GM12878 (cell line): ENCODE results near the gene PREX1. TPM values are rescaled to one million over a fixed set of nuclear protein-coding genes. Genes with fewer than 3 reads are reported as not detected.

Source experiments
- ATAC-seq: fragments of 200-7000 bp; cut with Tn5 transposase; 3 replicates; pipeline ENCODE4 v1.9.1; 2020; ENCODE audit warnings: mild to moderate bottlenecking, moderate library complexity
- BruUV-seq: library from RNA; stranded (reverse); fragments of 400-500 nt; replicated peaks from 2 replicates; lab custom pipeline; 2021; lab: Mats Ljungman, UMichigan
- CTCF ChIA-PET: fragments of 300-600 bp; sonication (Branson Sonifier 250); formaldehyde crosslinking; extraction: SDS; loops from one replicate; lab custom pipeline; 2021; ENCODE audit warnings: inconsistent platforms; lab: Yijun Ruan, JAX
- POLR2A ChIA-PET: fragments of 350-600 bp; formaldehyde crosslinking; extraction: SDS; loops from one replicate; lab custom pipeline; 2021; ENCODE audit warnings: inconsistent platforms; lab: Charles Lee
- RAD21 ChIA-PET: fragments of 300-600 bp; sonication (Branson Sonifier 250); formaldehyde crosslinking; loops from one replicate; lab custom pipeline; 2023; ENCODE audit warnings: antibody characterized with exemption; ENCODE audit not compliant: unreplicated experiment; lab: Charles Lee
- SMC1A ChIA-PET: fragments of 300-600 bp; sonication (Branson Sonifier 250); formaldehyde crosslinking; loops from one replicate; lab custom pipeline; 2023; ENCODE audit not compliant: unreplicated experiment, uncharacterized antibody; lab: Charles Lee
- DNase-seq: peaks from one replicate; pipeline ENCODE4 v3.0.0-alpha.2; 2011; ENCODE audit warnings: low read depth, low spot score
- FAIRE-seq: peaks from 3 replicates; lab custom pipeline; 2011; peaks lifted over from hg19 to GRCh38; lab: Jason Lieb, UNC
- H2AFZ ChIP-seq: 2 replicates; pipeline ENCODE4 v1.6.0; 2011; ENCODE audit warnings: low read depth, low read length, control low read depth; ENCODE audit not compliant: control insufficient read depth
- H3K27ac ChIP-seq: 2 replicates; pipeline ENCODE4 v1.5.1; 2011; ENCODE audit warnings: control low read depth; ENCODE audit not compliant: control insufficient read depth, insufficient read depth
- H3K27me3 ChIP-seq, 2 experiments: replicated peaks in 1 of 2; 2 replicates each; pipeline versions ENCODE4 v1.6.0 to v1.6.1; 2011; ENCODE audit warnings: low read length in 1 of 2; ENCODE audit not compliant: control insufficient read depth in 2 of 2, insufficient read depth in 2 of 2
- H3K36me3 ChIP-seq, 2 experiments: 2 replicates each; pipeline ENCODE4 v1.5.1; 2011; ENCODE audit warnings: low read length in 1 of 2; ENCODE audit not compliant: control insufficient read depth in 2 of 2, insufficient read depth in 2 of 2
- H3K4me1 ChIP-seq: 2 replicates; pipeline ENCODE4 v1.6.1; 2011; ENCODE audit warnings: mild to moderate bottlenecking, low read length, moderate library complexity, mixed read lengths; ENCODE audit not compliant: control insufficient read depth, insufficient read depth
- H3K4me2 ChIP-seq: 2 replicates; pipeline ENCODE4 v1.6.0; 2011; ENCODE audit warnings: control low read depth; ENCODE audit not compliant: control insufficient read depth, insufficient read depth
- H3K4me3 ChIP-seq: fragments of 200-600 bp; sonication (generic); 2 replicates; pipeline ENCODE4 v1.5.1; 2016
- H3K79me2 ChIP-seq: 2 replicates; pipeline ENCODE4 v1.6.0; 2011; ENCODE audit warnings: low read length; ENCODE audit not compliant: control insufficient read depth, insufficient read depth
- H3K9ac ChIP-seq: 2 replicates; pipeline ENCODE4 v1.8.0; 2011; ENCODE audit warnings: low read length, control low read depth, mixed read lengths; ENCODE audit not compliant: control insufficient read depth, insufficient read depth
- H3K9me3 ChIP-seq: replicated peaks from 3 replicates; pipeline ENCODE4 v1.5.1; 2011; ENCODE audit warnings: mild to moderate bottlenecking, low read length; ENCODE audit not compliant: control insufficient read depth, insufficient read depth
- H4K20me1 ChIP-seq: 2 replicates; pipeline ENCODE4 v1.6.0; 2011; ENCODE audit not compliant: control insufficient read depth, insufficient read depth
- CHD1 ChIP-seq: IDR thresholded peaks from 2 replicates; pipeline ENCODE4 v1.6.1; 2012; ENCODE audit warnings: low read depth, low read length, improper control_type of control experiment
- DPF2 ChIP-seq: fragments of 450-650 bp; IDR thresholded peaks from 2 replicates; pipeline ENCODE4 v1.6.1; 2017; ENCODE audit warnings: mild to moderate bottlenecking
- EED ChIP-seq: sonication (generic); IDR thresholded peaks from 2 replicates; pipeline ENCODE4 v1.6.1; 2016; ENCODE audit warnings: antibody characterized with exemption, low read depth
- ETV6 ChIP-seq, 2 experiments: fragments of 450-650 bp in 1 of 2; IDR thresholded peaks in 1 of 2; conservative IDR thresholded peaks in 1 of 2; 2 replicates each; pipeline ENCODE4 v1.6.1; 2014; ENCODE audit warnings: antibody characterized with exemption in 1 of 2, borderline replicate concordance in 1 of 2, low read depth in 1 of 2, mild to moderate bottlenecking in 1 of 2, moderate library complexity in 1 of 2
- HCFC1 ChIP-seq: fragments of 150-350 bp; IDR thresholded peaks from 2 replicates; pipeline ENCODE4 v1.6.1; 2014; ENCODE audit warnings: low read length
- IKZF2 ChIP-seq, 2 experiments: fragments of 450-650 bp; IDR thresholded peaks; 2 replicates each; pipeline ENCODE4 v1.6.1; 2017; ENCODE audit warnings: mild to moderate bottlenecking in 2 of 2, moderate library complexity in 2 of 2
- IRF4 ChIP-seq: IDR thresholded peaks from 2 replicates; pipeline ENCODE4 v1.6.1; 2011; ENCODE audit warnings: low read depth, low read length
- NFXL1 ChIP-seq: fragments of 450-650 bp; IDR thresholded peaks from 2 replicates; pipeline ENCODE4 v1.6.1; 2017; ENCODE audit warnings: antibody characterized with exemption, mild to moderate bottlenecking, borderline replicate concordance
- NR2C1 ChIP-seq: fragments of 450-650 bp; IDR thresholded peaks from 2 replicates; pipeline ENCODE4 v1.6.1; 2017; ENCODE audit warnings: antibody characterized with exemption, mild to moderate bottlenecking, moderate library complexity
- NR2F1 ChIP-seq: fragments of 450-650 bp; conservative IDR thresholded peaks from 2 replicates; pipeline ENCODE4 v1.6.1; 2017; ENCODE audit warnings: mild to moderate bottlenecking
- RELA ChIP-seq: fragments of 450-650 bp; IDR thresholded peaks from 2 replicates; pipeline ENCODE4 v1.8.0; 2014; ENCODE audit warnings: borderline replicate concordance; ENCODE audit not compliant: partially characterized antibody
- SIX5 ChIP-seq: IDR thresholded peaks from 2 replicates; pipeline ENCODE4 v1.6.1; 2011; ENCODE audit warnings: mild to moderate bottlenecking, low read depth, low read length, moderate library complexity; ENCODE audit not compliant: severe bottlenecking
- SPI1 ChIP-seq: IDR thresholded peaks from 2 replicates; pipeline ENCODE4 v1.6.1; 2011; ENCODE audit warnings: low read depth, mild to moderate bottlenecking, low read length, moderate library complexity, borderline replicate concordance; ENCODE audit not compliant: insufficient read depth
- TAF1 ChIP-seq: IDR thresholded peaks from 2 replicates; pipeline ENCODE4 v1.6.1; 2011; ENCODE audit warnings: mild to moderate bottlenecking, low read depth, low read length, borderline replicate concordance
- TBL1XR1 ChIP-seq: IDR thresholded peaks from 2 replicates; pipeline ENCODE4 v1.6.1; 2012; ENCODE audit warnings: low read depth, low read length, improper control_type of control experiment
- ZNF622 ChIP-seq: fragments of 450-650 bp; IDR thresholded peaks from 2 replicates; pipeline ENCODE4 v1.6.1; 2017; ENCODE audit warnings: mild to moderate bottlenecking, inconsistent platforms
- WGBS: methylation state at CpG from one replicate; pipeline ENCODE4 v1.1.6; 2016; ENCODE audit warnings: low lambda C conversion rate; ENCODE audit not compliant: insufficient replicate concordance, insufficient coverage; ENCODE audit errors: missing lambda C conversion rate; 5-methylcytosine and 5-hydroxymethylcytosine counted together
- in situ Hi-C: fragments of 300-500 bp; cut with MboI; formaldehyde crosslinking; loops from 9 replicates; pipeline ENCODE4 v1.14.3; 2018; ENCODE audit warnings: mixed read lengths
- intact Hi-C: fragments of 100-400 bp; cut with micrococcal nuclease; formaldehyde crosslinking; loops from one replicate; pipeline ENCODE4 v1.14.2; 2022; ENCODE audit not compliant: unreplicated experiment
- polyA plus RNA-seq, 11 experiments: library from polyadenylated mRNA; depleted of rRNA in 4 of 11; unstranded in 6 of 11; stranded (reverse) in 5 of 11; fragments of >200 nt; fragmentation: Nextera tagmentation in 4 of 11; fragmentation: Illumina TruSeq in 1 of 11; extraction: Ambion mirVana in 4 of 11; extraction: Trizol in 1 of 11; gene quantifications; 1 replicate in 1 of 11; 2 replicates in 10 of 11; pipeline versions ENCODE4 v1.2.1 to v1.2.3, GENCODE V29; 2011 to 2016; ENCODE audit warnings: inconsistent platforms in 2 of 11, missing spikeins in 2 of 11, low read depth in 1 of 11
- total RNA-seq, 4 experiments: library from RNA; depleted of rRNA in 3 of 4; stranded (reverse); fragments of >200 nt in 3 of 4; fragmentation: Illumina TruSeq in 1 of 4; extraction: Trizol in 1 of 4; gene quantifications; 2 replicates each; pipeline versions ENCODE4 v1.2.1 to v1.2.3, GENCODE V29; 2013 to 2021
- TF ChIP-seq, protein P1 (sequence below): IDR thresholded peaks from 2 replicates; pipeline ENCODE4 v1.6.1; 2011; ENCODE audit warnings: low read depth, low read length, improper control_type of control experiment, borderline replicate concordance
- TF ChIP-seq, protein P2 (sequence below): IDR thresholded peaks from 2 replicates; pipeline ENCODE4 v1.6.1; 2012; ENCODE audit warnings: low read length, inconsistent platforms
- TF ChIP-seq, protein P3 (sequence below): fragments of 450-650 bp; IDR thresholded peaks from 2 replicates; pipeline ENCODE4 v1.6.1; 2016; ENCODE audit warnings: mild to moderate bottlenecking

Gene PREX1
- total and polyA plus RNA-seq, 10 of the 15 experiments (the other 5 are each of a cell fraction or from before 2014, with no cell fraction given), result 2.6 to 114 (median 38.9) TPM

DNA sequence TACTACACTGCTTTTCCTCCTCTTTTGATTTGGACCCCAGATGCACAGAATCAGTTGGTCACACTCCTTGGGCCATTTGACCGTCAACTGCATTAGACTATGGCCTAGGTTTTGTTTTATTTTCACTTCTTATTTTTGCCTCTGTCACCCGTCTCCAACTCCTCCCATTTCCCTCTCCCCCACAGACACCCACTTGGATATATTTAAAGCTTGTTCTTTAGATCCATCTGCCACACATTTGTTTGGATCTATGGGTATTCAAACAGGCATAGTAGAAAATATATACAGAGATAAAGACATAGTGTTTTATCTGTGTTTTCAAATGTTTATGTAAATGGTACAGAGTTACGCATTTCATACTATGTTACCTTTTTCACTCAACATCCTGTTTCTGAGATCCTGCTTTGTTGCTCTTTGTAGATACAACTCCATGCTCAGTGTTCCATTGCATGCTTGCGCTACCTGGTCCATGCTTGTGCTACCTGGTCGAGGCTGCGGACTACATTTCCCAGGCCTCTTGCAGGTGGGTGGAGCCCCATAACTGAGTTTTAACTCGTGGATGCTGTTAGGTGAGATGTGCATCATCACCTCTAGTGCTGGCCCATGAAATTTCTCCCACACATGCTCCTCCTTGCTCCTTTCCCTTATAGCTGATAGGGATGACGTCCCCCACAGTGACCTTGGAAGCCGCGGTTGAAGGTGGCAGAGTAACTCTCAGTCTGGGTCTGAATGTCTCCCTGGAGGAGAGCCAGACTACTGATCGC lies 11.5 kb upstream of the PREX1 start:
- Histone ChIP-seq H3K79me2 (no peaks in the 10 kb centered on the region), H2AFZ (peak overlapping the region; percentile 82), H3K27ac (peak overlapping the region; percentile 63), H4K20me1 (no peaks in the 10 kb centered on the region), H3K9ac (peak overlapping the region; percentile 26; the same call in 1 of the 2 replicates), H3K4me2 (peak overlapping the region; percentile 80), H3K9me3 (no peaks in the 10 kb centered on the region; the same call in 2 of the 3 replicates), H3K4me3 (no peak overlapping the region; the same call in 1 of the 2 replicates), H3K27me3 (no peaks in the 10 kb centered on the region), H3K36me3 (no peaks in the 10 kb centered on the region), H3K4me1 (peaks cover 23% of the 10 kb centered on the region)
- in situ Hi-C loops, result no loop called here
- ATAC-seq, result peak; percentile 91
- RAD21 ChIA-PET, result interaction anchor here (1.5 kb wide), 1 partner anchor 11 kb away, joined by 4 read pairs; the partner anchor contains the start of gene PREX1
- intact Hi-C loops, result no loop called here
- peak; percentile 78 for FAIRE-seq
- DNase-seq, result no peak
- BruUV-seq, result no TSS peak
- POLR2A ChIA-PET, result interaction anchor here (1.0 kb wide), 1 partner anchor 12 kb away, joined by 4 read pairs; the partner anchor contains the start of gene PREX1
- SMC1A ChIA-PET, result interaction anchor here (1.9 kb wide), 1 partner anchor 20 kb away, joined by 6 read pairs; no protein-coding TSS in a partner anchor
- CTCF ChIA-PET, result interaction anchor here (1.0 kb wide), 1 partner anchor 127 kb away, joined by 3 read pairs; no protein-coding TSS in a partner anchor
- WGBS, result 31% methylated on average over 11 of the region's 11 CpGs
- peak in 1 of 2 experiments; percentile 13; a peak in 2 of 4 replicates for TF ChIP-seq IKZF2 (IDR thresholded peaks at IDR 0.05)
- no peak for TF ChIP-seq RELA
- TF ChIP-seq TAF1, result no peak
- TF ChIP-seq, protein P1, sequence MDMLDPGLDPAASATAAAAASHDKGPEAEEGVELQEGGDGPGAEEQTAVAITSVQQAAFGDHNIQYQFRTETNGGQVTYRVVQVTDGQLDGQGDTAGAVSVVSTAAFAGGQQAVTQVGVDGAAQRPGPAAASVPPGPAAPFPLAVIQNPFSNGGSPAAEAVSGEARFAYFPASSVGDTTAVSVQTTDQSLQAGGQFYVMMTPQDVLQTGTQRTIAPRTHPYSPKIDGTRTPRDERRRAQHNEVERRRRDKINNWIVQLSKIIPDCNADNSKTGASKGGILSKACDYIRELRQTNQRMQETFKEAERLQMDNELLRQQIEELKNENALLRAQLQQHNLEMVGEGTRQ, result no peak
- TF ChIP-seq, protein P2, sequence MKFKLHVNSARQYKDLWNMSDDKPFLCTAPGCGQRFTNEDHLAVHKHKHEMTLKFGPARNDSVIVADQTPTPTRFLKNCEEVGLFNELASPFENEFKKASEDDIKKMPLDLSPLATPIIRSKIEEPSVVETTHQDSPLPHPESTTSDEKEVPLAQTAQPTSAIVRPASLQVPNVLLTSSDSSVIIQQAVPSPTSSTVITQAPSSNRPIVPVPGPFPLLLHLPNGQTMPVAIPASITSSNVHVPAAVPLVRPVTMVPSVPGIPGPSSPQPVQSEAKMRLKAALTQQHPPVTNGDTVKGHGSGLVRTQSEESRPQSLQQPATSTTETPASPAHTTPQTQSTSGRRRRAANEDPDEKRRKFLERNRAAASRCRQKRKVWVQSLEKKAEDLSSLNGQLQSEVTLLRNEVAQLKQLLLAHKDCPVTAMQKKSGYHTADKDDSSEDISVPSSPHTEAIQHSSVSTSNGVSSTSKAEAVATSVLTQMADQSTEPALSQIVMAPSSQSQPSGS, result no peak
- 0 out of 2 replicates have a peak, but pooled peaks have one; percentile 12 for TF ChIP-seq EED
- TF ChIP-seq CHD1, result no peak
- TF ChIP-seq TBL1XR1, result no peak
- TF ChIP-seq NFXL1, result 0 out of 2 replicates have a peak, but pooled peaks have one; percentile 9
- peak; percentile 69 for TF ChIP-seq SIX5
- 0 out of 2 replicates have a peak, but pooled peaks have one; percentile 24 for TF ChIP-seq IRF4
- no peak for TF ChIP-seq NR2C1
- TF ChIP-seq HCFC1, result peak; percentile 66
- TF ChIP-seq, protein P3, sequence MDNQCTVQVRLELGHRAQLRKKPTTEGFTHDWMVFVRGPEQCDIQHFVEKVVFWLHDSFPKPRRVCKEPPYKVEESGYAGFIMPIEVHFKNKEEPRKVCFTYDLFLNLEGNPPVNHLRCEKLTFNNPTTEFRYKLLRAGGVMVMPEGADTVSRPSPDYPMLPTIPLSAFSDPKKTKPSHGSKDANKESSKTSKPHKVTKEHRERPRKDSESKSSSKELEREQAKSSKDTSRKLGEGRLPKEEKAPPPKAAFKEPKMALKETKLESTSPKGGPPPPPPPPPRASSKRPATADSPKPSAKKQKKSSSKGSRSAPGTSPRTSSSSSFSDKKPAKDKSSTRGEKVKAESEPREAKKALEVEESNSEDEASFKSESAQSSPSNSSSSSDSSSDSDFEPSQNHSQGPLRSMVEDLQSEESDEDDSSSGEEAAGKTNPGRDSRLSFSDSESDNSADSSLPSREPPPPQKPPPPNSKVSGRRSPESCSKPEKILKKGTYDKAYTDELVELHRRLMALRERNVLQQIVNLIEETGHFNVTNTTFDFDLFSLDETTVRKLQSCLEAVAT, result 0 out of 2 replicates have a peak, but pooled peaks have one; percentile 23
- no peak for TF ChIP-seq ZNF622
- TF ChIP-seq SPI1, result peak; percentile 48; the same call in 1 of the 2 replicates
- no peak for TF ChIP-seq NR2F1
- TF ChIP-seq ETV6 (conservative IDR thresholded peaks at IDR 0.05 in 1 of 2, IDR thresholded peaks at IDR 0.05 in 1 of 2; ENCODE audit: borderline replicate concordance in 1 of 2, low read depth in 1 of 2), result 0 out of 4 replicates have a peak, but pooled peaks of 1 of the 2 experiments have one; percentile 27
- peak; percentile 39; the same call in 1 of the 2 replicates for TF ChIP-seq DPF2
